ENCODE results near the gene EMC6.

The EMC6 gene

GRCh38 chr17:3656353-3656752 lies 12.3 kb upstream of the EMC6 start:
- in situ Hi-C loops (cut with HindIII; ENCODE audit: low sequenced_read_pairs): no loop called here
- no peak for DNase-seq (ENCODE audit: low read depth, low spot score)

DNA sequence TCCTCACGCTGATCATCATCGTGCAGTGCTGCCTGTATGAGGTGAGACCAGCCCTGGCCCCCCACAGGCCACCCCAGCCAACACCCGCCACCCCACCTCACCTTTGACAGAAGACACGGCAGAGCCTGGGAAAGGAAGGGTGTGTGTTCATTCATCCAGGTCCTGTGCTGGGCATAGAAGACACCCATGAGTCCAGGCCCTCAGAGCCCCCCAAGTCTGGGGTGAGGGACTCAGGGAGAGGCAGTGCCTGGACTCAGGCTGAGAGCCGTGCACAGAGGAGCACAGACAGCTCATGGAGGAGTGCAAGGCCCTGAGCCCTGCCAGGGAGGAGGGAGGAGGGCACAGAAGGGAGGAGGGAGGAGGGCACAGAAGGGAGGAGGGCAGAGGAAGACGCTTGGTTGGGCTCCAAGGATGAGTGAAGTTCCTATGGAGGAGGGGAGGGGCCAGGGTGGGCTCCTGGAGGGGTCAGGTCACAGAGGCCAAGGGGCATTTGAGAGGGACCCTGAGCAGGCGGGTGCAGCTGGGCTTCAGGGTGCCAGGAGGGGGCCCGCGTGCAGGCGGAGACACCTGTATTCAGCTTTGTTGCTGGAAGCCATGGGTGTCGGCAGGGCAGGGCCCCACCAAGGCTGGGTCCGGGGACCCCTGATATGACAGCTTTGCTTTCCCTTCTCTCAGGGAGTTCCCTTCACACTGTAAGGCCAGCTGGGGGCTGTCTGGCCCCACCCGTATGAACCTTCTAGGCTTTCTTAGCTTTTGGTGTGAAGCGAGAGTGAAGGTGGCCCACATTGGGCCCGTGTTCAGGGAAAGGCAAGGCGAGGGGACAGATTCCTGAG lies 11.6 kb upstream of the EMC6 start:
- DNase-seq (ENCODE audit: low read depth, low spot score): no peak
- TF ChIP-seq, protein P1, sequence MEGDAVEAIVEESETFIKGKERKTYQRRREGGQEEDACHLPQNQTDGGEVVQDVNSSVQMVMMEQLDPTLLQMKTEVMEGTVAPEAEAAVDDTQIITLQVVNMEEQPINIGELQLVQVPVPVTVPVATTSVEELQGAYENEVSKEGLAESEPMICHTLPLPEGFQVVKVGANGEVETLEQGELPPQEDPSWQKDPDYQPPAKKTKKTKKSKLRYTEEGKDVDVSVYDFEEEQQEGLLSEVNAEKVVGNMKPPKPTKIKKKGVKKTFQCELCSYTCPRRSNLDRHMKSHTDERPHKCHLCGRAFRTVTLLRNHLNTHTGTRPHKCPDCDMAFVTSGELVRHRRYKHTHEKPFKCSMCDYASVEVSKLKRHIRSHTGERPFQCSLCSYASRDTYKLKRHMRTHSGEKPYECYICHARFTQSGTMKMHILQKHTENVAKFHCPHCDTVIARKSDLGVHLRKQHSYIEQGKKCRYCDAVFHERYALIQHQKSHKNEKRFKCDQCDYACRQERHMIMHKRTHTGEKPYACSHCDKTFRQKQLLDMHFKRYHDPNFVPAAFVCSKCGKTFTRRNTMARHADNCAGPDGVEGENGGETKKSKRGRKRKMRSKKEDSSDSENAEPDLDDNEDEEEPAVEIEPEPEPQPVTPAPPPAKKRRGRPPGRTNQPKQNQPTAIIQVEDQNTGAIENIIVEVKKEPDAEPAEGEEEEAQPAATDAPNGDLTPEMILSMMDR (IDR thresholded peaks at IDR 0.05; ENCODE audit: low read depth, low read length): no peak
- no peak overlapping the region for H3K4me3 ChIP-seq (ENCODE audit: low read depth, low read length)
- in situ Hi-C loops (cut with HindIII; ENCODE audit: low sequenced_read_pairs): no loop called here

More at GRCh38 chr17:3656353-3656752, 12.3 kb upstream of the EMC6 start:
- H3K4me3 ChIP-seq (ENCODE audit: low read depth, low read length): no peak overlapping the region
- TF ChIP-seq, protein P1 (IDR thresholded peaks at IDR 0.05; ENCODE audit: low read depth, low read length): no peak

DNA sequence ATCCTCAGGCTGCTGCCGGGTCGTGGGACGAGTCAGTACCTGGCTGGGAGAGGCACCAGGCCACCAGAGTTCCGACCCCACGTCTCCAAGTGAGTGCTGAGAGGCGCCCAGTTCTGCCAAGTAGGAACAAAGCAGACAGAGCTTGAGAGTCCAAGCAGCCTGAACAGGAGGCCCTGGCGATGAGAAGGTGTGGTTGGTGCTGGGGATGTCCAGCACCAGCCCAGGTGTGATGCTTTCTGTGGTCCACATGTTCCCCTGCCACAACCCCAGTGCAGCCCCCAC lies 11.1 kb upstream of the EMC6 start:
- in situ Hi-C loops (cut with HindIII; ENCODE audit: low sequenced_read_pairs): no loop called here
- no peak overlapping the region for H3K4me3 ChIP-seq (ENCODE audit: low read depth, low read length)
- TF ChIP-seq, protein P1 (IDR thresholded peaks at IDR 0.05; ENCODE audit: low read depth, low read length): no peak
- no peak for DNase-seq (ENCODE audit: low read depth, low spot score)

DNA sequence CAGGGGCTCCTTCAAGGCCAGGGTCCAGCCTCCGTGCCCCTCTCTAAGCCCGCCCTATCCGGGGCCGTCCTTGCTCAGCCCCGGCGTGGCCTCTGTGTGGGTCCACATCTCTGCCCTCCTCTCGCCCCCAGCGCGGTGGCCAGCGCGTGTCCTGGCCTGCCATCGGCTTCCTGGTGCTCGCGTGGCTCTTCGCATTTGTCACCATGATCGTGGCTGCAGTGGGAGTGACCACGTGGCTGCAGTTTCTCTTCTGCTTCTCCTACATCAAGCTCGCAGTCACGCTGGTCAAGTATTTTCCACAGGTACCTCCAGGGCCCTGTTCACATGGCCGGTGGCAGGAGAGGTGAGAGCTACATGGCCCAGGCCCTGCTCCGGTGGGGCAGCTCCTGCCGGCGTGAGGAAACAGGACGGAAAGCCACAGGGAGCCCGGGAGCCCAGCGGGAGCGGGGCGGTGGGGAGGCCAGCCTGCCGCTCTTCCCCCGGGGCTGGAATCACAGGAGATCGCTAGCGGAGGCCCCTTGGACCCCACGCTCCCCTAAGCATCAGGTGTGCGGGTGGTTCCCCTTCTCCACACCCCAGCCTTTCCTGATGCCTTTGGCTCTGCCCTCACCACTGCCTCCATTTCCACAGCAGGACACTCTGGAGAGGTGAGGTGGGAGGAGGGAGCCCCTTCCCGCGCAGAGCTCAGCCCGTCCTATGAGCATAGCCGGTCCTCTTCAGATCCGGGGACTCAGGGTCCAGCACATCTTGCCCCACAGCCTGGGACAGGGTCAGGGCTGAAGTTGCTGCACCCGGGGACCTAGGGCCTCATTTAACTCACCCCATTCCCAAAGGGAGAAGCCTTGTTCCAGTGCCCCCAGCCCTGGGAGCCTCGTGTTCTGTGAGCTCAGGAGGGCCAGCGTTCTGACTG lies 10.5 kb upstream of the EMC6 start:
- in situ Hi-C loops (cut with HindIII; ENCODE audit: low sequenced_read_pairs): no loop called here
- TF ChIP-seq, protein P1 (IDR thresholded peaks at IDR 0.05; ENCODE audit: low read depth, low read length): no peak
- no peak overlapping the region for H3K4me3 ChIP-seq (ENCODE audit: low read depth, low read length)
- DNase-seq (ENCODE audit: low read depth, low spot score): no peak

DNA sequence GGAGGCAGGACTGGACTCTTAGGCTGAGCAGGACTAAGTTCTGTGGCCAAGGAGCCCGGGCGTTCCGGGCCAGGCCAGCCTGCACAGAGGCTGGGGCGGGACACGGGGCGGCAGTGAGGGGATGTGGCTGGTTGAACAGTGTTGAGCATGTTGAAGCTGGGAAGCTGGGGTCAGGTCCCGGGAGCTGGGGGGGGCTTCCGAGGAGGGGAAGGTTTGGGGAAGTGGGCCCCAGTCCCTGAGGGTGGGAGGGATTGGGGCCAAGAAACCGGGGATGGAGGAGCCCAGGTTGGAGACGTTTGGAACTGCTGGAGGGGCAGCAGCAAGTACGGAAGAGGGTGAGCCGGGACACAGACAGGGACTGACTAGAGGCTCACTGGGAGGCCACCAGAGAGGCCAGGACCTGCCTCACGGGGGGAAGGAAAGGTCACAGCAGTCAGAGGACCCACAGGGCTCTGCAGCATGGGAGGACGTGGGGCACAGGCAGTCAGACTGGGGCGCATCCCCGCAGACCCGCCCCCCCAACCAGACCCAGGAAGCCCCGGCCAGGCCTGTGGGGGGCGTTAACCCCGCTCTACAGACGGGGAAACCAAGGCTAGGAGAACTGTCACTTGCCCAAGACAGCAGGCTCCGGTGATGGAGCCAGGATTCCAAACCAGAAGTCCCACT lies 9.7 kb upstream of the EMC6 start:
- in situ Hi-C loops (cut with HindIII; ENCODE audit: low sequenced_read_pairs): no loop called here
- no peak for DNase-seq (ENCODE audit: low read depth, low spot score)
- TF ChIP-seq, protein P1 (IDR thresholded peaks at IDR 0.05; ENCODE audit: low read depth, low read length): no peak
- no peak overlapping the region for H3K4me3 ChIP-seq (ENCODE audit: low read depth, low read length)

- in situ Hi-C loops (cut with HindIII; ENCODE audit: low sequenced_read_pairs): no loop called here
- DNase-seq (ENCODE audit: low read depth, low spot score): peak; percentile 90
- TF ChIP-seq, protein P1 (IDR thresholded peaks at IDR 0.05; ENCODE audit: low read depth, low read length): peak; percentile 4
- no peak overlapping the region for H3K4me3 ChIP-seq (ENCODE audit: low read depth, low read length)
These were observed 9.0 kb upstream of the EMC6 start for GRCh38 chr17:3659541-3660111.

Measured in astrocyte of the spinal cord (primary cell).